Activated CD8-positive, alpha-beta memory T cell treated with anti-CD3 and anti-CD28 coated beads for 36 hours (primary cell): ENCODE results near the gene ARSI. TPM values are rescaled to one million over a fixed set of nuclear protein-coding genes. Genes with fewer than 3 reads are reported as not detected.
"Not testable (repeated sequence)": the region's sequence is repeated elsewhere in the genome, so short reads cannot be mapped to it uniquely, and the experiment has no call there.

Experiments
- CTCF ChIA-PET: fragments of 350-600 bp; sonication (Branson Sonifier 250); formaldehyde crosslinking; loops from one replicate; lab custom pipeline; 2021; ENCODE audit warnings: antibody characterized with exemption; lab: Charles Lee
- POLR2A ChIA-PET: fragments of 350-600 bp; sonication (Branson Sonifier 250); formaldehyde crosslinking; loops from one replicate; lab custom pipeline; 2021; ENCODE audit warnings: antibody characterized with exemption; lab: Charles Lee
- total RNA-seq, 2 experiments: library from RNA; stranded (reverse); gene quantifications; one replicate each; pipeline ENCODE4 v1.2.3, GENCODE V29; 2021

The ARSI gene
- total RNA-seq, 2 experiments from 2014 or later, result not detected

- CTCF ChIA-PET, result no interaction called here
- POLR2A ChIA-PET, result no interaction called here
These were observed 45.3 kb downstream of the ARSI start for GRCh38 chr5:150257424-150257823.

- ChIA-PET CTCF (no interaction called here), POLR2A (no interaction called here)
These were observed 46.2 kb downstream of the ARSI start for GRCh38 chr5:150256410-150257064.

GRCh38 chr5:150255659-150256409 is 46.9 kb downstream of the ARSI start:
- POLR2A ChIA-PET, result no interaction called here
- CTCF ChIA-PET, result no interaction called here

- ChIA-PET CTCF (no interaction called here), POLR2A (no interaction called here)
These were observed 47.9 kb downstream of the ARSI start for GRCh38 chr5:150254774-150255173.

- CTCF ChIA-PET, result no interaction called here
- POLR2A ChIA-PET, result no interaction called here
These were observed 48.3 kb downstream of the ARSI start for GRCh38 chr5:150254363-150254762.

GRCh38 chr5:150253416-150254208 is 49.1 kb downstream of the ARSI start:
- ChIA-PET CTCF (no interaction called here), POLR2A (no interaction called here)

GRCh38 chr5:150252489-150252888 is 50.2 kb downstream of the ARSI start:
- ChIA-PET CTCF (no interaction called here), POLR2A (no interaction called here)

GRCh38 chr5:150251504-150251903 is 51.2 kb downstream of the ARSI start:
- ChIA-PET POLR2A (no interaction called here), CTCF (no interaction called here)

GRCh38 chr5:150249744-150250143 is 53.0 kb downstream of the ARSI start:
- POLR2A ChIA-PET, result no interaction called here
- CTCF ChIA-PET, result no interaction called here

GRCh38 chr5:150248946-150249345 is 53.8 kb downstream of the ARSI start:
- ChIA-PET POLR2A (no interaction called here), CTCF (no interaction called here)

GRCh38 chr5:150248493-150248892 is 54.2 kb downstream of the ARSI start:
- POLR2A ChIA-PET, CTCF ChIA-PET: not testable (repeated sequence)

GRCh38 chr5:150247726-150248125 is 55.0 kb downstream of the ARSI start:
- ChIA-PET POLR2A (no interaction called here), CTCF (no interaction called here)

GRCh38 chr5:150246835-150247234 is 55.9 kb downstream of the ARSI start:
- POLR2A ChIA-PET, result no interaction called here
- CTCF ChIA-PET, result no interaction called here

- POLR2A ChIA-PET, result no interaction called here
- CTCF ChIA-PET, result no interaction called here
These were observed 56.3 kb downstream of the ARSI start for GRCh38 chr5:150246429-150246828.

Other genes with a start within 250 kb of the ARSI start
- not detected for gene CSF1R, start 216.4 kb downstream of the ARSI start, total RNA-seq
- gene PDGFRB, start 147.1 kb downstream of the ARSI start, total RNA-seq, result 1 to 10 TPM in 1 of 2 experiments, under 1 TPM in 1; 0.61 to 2.1 TPM
- gene CDX1, start 136.1 kb downstream of the ARSI start, total RNA-seq, result not detected
- gene SLC6A7, start 112.8 kb downstream of the ARSI start, total RNA-seq, result not detected
- gene CAMK2A, start 13.1 kb downstream of the ARSI start, total RNA-seq, result not detected
- 100 to 1,000 TPM; 127 to 134 TPM for gene TCOF1, start 54.8 kb upstream of the ARSI start, total RNA-seq
- 100 to 1,000 TPM; 253 to 265 TPM for gene CD74, start 110.0 kb upstream of the ARSI start, total RNA-seq
- gene RPS14, start 146.8 kb upstream of the ARSI start, total RNA-seq, result 1,000 to 10,000 TPM; 2,762 to 2,830 TPM
- 1 to 10 TPM; 3.2 to 4.8 TPM for gene NDST1, start 205.2 kb upstream of the ARSI start, total RNA-seq